DMS153 treated with DMSO at 0.1 percent for 48 hours (cell line): ENCODE results near the gene PDE8A.
"Not testable (repeated sequence)": the region's sequence is repeated elsewhere in the genome, so short reads cannot be mapped to it uniquely, and the experiment has no call there.

Experiments used
- DNase-seq: peaks from one replicate; lab custom pipeline; 2025; ENCODE audit not compliant: unreplicated experiment; lab: John Stamatoyannopoulos, UW

Gene PDE8A

GRCh38 chr15:84961114-84961452 lies 20.6 kb upstream of the PDE8A start:
- no peak for DNase-seq

- DNase-seq = no peak
Measured at GRCh38 chr15:84961707-84962106, 19.9 kb upstream of the PDE8A start.

- no peak for DNase-seq
Measured at GRCh38 chr15:84962955-84963354, 18.7 kb upstream of the PDE8A start.

- DNase-seq = no peak
Measured at GRCh38 chr15:84967380-84967779, 14.3 kb upstream of the PDE8A start.

GRCh38 chr15:84968301-84968700 lies 13.4 kb upstream of the PDE8A start:
- DNase-seq = no peak

GRCh38 chr15:84969257-84969656 lies 12.4 kb upstream of the PDE8A start:
- no peak for DNase-seq

GRCh38 chr15:84970843-84971242 lies 10.8 kb upstream of the PDE8A start:
- DNase-seq = no peak

- DNase-seq = no peak
Measured at GRCh38 chr15:84973492-84974460, 7.9 kb upstream of the PDE8A start.

GRCh38 chr15:84975871-84976351 lies 5.7 kb upstream of the PDE8A start:
- DNase-seq = no peak

GRCh38 chr15:84976746-84977345 lies 4.8 kb upstream of the PDE8A start:
- DNase-seq = no peak

GRCh38 chr15:84979651-84980050 lies 2.0 kb upstream of the PDE8A start:
- DNase-seq = no peak

GRCh38 chr15:84980196-84981053 lies 1.2 kb upstream of the PDE8A start:
- DNase-seq = peak; percentile 36

- peak; percentile 33 for DNase-seq
Measured at GRCh38 chr15:84981054-84981710, 474 bp upstream of the PDE8A start.

GRCh38 chr15:84982301-84982920 lies 755 bp downstream of the PDE8A start:
- no peak for DNase-seq

GRCh38 chr15:84983294-84983693 lies 1.6 kb downstream of the PDE8A start:
- no peak for DNase-seq

- no peak for DNase-seq
Measured at GRCh38 chr15:84983711-84984110, 2.1 kb downstream of the PDE8A start.

- no peak for DNase-seq
Measured at GRCh38 chr15:84985158-84985557, 3.5 kb downstream of the PDE8A start.

- DNase-seq = not testable (repeated sequence)
Measured at GRCh38 chr15:84987351-84987750, 5.7 kb downstream of the PDE8A start.

GRCh38 chr15:84987949-84988624 lies 6.4 kb downstream of the PDE8A start:
- no peak for DNase-seq
